GM18873 (cell line): ENCODE data around the gene GPR26.
"Not testable (repeated sequence)": the region's sequence is repeated elsewhere in the genome, so short reads cannot be mapped to it uniquely, and the experiment has no call there.

ENCODE experiments used
- ATAC-seq: cut with Tn5 transposase; IDR thresholded peaks from one replicate; pipeline ENCODE4 v1.9.1; 2021; ENCODE audit warnings: mild to moderate bottlenecking, moderate library complexity, moderate number of reproducible peaks; ENCODE audit not compliant: unreplicated experiment, low FRiP score

Gene GPR26

GRCh38 chr10:123704076-123704475 lies 37.9 kb downstream of the GPR26 start:
- no peak for ATAC-seq

- ATAC-seq, result no peak
Observed at GRCh38 chr10:123704812-123705211, 38.7 kb downstream of the GPR26 start.

GRCh38 chr10:123706236-123706635 lies 40.1 kb downstream of the GPR26 start:
- no peak for ATAC-seq

GRCh38 chr10:123715546-123715945 lies 49.4 kb downstream of the GPR26 start:
- no peak for ATAC-seq

- ATAC-seq, result no peak
Observed at GRCh38 chr10:123717336-123717735, 51.2 kb downstream of the GPR26 start.

- no peak for ATAC-seq
Observed at GRCh38 chr10:123718544-123719060, 52.4 kb downstream of the GPR26 start.

- no peak for ATAC-seq
Observed at GRCh38 chr10:123720536-123720935, 54.4 kb downstream of the GPR26 start.

- ATAC-seq, result no peak
Observed at GRCh38 chr10:123721441-123722049, 55.4 kb downstream of the GPR26 start.

- no peak for ATAC-seq
Observed at GRCh38 chr10:123722351-123722750, 56.2 kb downstream of the GPR26 start.

GRCh38 chr10:123724747-123725146 lies 58.6 kb downstream of the GPR26 start:
- no peak for ATAC-seq

- ATAC-seq, result no peak
Observed at GRCh38 chr10:123726381-123726780, 60.2 kb downstream of the GPR26 start.

- ATAC-seq, result no peak
Observed at GRCh38 chr10:123726836-123727235, 60.7 kb downstream of the GPR26 start.

GRCh38 chr10:123729523-123729922 lies 63.4 kb downstream of the GPR26 start:
- no peak for ATAC-seq

GRCh38 chr10:123736917-123737316 lies 70.8 kb downstream of the GPR26 start:
- ATAC-seq, result not testable (repeated sequence)

- no peak for ATAC-seq
Observed at GRCh38 chr10:123741146-123741545, 75.0 kb downstream of the GPR26 start.

- no peak for ATAC-seq
Observed at GRCh38 chr10:123741711-123742110, 75.6 kb downstream of the GPR26 start.

GRCh38 chr10:123742751-123743440 lies 76.7 kb downstream of the GPR26 start:
- ATAC-seq, result no peak

GRCh38 chr10:123743441-123744223 lies 77.5 kb downstream of the GPR26 start:
- ATAC-seq, result no peak

- no peak for ATAC-seq
Observed at GRCh38 chr10:123744224-123744536, 78.0 kb downstream of the GPR26 start.
